Fibroblast of pulmonary artery (primary cell): ENCODE measurements around the gene KSR2.

Source experiments
- DNase-seq: peaks from one replicate; pipeline ENCODE4 v3.0.0-alpha.2; 2010; ENCODE audit warnings: low read depth
- H3K4me3 ChIP-seq: replicated peaks from 2 replicates; pipeline ENCODE4 v1.5.1; 2011; ENCODE audit warnings: low read depth, mild to moderate bottlenecking, control low read depth, low read length, moderate library complexity
- TF ChIP-seq, protein P1 (sequence below): IDR thresholded peaks from 2 replicates; pipeline ENCODE4 v1.5.1; 2011; ENCODE audit warnings: mild to moderate bottlenecking, control low read depth, low read length, inconsistent platforms; ENCODE audit errors: missing control alignments

The KSR2 gene

DNA sequence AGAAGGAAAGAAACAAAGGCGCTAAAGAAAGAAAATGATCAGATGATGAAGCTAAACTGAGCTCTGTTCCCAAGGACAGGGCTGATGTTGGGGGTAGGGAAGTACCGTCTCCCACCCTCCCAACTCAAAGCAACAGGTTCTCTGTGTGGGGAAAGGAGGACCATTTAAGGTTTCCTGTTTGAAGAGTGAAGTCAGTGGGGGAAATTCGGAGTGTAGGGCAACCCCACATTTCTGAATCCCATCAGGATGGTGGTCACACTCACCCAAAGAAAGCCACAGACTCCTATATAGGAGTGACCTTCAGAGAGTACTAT is 131.1 kb downstream of the KSR2 start:
- no peak overlapping the region for H3K4me3 ChIP-seq

DNA sequence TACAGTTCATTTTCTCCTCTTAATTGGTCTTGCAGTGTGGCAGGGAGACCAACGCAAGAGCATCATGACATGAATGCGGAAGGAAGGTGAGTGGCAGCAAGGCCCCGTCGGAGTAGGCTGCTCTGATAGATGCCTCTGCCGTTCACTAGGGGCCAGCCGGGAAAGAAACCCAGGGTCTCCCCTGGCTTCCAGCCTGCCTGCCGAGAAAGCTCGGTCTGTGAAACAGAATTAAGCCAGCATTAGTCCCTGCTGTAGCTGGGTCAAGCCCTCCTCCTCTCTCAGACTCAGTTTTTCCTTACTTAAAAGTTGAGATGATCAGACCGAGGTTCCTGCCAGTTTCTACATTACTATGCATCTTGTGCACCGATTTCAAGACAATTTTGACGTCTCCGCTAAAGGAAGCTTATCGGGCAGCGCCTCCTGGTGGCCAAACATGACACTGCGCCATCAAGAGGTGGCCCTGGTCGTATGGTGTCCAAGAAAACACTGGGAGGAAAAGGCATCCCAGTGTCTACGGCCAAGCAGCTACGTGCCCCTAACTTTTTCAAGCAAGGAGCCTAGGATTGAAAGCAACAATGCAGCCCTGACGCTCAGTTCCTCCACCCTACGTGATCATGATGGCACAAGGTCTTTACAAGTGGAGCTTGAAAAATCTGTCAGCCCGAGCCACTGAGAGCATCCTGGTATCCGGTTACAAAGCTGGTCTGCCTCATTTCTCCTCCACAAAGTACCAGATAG is 131.6 kb downstream of the KSR2 start:
- TF ChIP-seq, protein P1, sequence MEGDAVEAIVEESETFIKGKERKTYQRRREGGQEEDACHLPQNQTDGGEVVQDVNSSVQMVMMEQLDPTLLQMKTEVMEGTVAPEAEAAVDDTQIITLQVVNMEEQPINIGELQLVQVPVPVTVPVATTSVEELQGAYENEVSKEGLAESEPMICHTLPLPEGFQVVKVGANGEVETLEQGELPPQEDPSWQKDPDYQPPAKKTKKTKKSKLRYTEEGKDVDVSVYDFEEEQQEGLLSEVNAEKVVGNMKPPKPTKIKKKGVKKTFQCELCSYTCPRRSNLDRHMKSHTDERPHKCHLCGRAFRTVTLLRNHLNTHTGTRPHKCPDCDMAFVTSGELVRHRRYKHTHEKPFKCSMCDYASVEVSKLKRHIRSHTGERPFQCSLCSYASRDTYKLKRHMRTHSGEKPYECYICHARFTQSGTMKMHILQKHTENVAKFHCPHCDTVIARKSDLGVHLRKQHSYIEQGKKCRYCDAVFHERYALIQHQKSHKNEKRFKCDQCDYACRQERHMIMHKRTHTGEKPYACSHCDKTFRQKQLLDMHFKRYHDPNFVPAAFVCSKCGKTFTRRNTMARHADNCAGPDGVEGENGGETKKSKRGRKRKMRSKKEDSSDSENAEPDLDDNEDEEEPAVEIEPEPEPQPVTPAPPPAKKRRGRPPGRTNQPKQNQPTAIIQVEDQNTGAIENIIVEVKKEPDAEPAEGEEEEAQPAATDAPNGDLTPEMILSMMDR = peak; percentile 91
- no peak overlapping the region for H3K4me3 ChIP-seq
- DNase-seq = peak; percentile 75

More for the DNA sequence above, 131.1 kb downstream of the KSR2 start:
- DNase-seq = no peak
- TF ChIP-seq, protein P1 = no peak

DNA sequence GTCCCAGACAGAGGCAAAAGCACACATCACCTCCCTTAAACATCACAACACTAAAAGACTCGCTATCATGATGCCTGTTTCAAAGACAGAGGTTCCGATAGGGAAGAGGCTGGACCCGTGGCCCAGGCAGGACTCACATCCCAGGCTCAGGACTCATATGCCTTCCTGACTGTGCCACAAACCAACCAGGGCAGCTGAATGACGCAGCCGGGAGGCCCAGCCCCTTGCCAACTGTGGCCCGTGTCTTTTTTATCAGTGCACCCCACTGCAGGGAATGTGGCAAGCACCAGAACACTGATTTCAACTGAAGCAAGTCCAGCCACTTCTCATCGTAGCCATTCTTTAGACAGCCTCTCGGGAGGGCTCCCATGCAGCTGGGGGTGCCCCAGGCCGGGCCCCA is 132.3 kb downstream of the KSR2 start:
- DNase-seq = no peak
- no peak overlapping the region for H3K4me3 ChIP-seq
- TF ChIP-seq, protein P1 = no peak

DNA sequence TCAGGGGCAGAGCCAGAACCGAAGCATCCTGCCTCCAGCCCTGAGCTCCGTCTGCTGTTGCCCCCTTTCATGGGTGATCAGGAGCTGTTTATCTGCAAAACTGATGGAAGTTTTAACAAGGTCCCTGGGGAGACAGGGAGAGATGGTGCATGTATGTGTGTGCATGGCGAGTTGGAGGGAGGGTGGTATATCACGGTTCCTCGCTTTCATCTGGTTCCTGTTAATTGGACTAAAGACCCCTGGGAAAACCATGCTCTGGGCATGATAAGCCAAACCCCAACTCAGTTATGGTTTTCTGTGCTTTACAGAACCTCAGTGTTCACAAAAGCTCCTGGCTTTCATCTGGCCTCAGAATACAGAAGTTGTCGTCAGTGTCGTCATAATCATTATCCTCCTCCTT is 133.6 kb downstream of the KSR2 start:
- TF ChIP-seq, protein P1 = no peak
- H3K4me3 ChIP-seq = no peak overlapping the region
- no peak for DNase-seq

DNA sequence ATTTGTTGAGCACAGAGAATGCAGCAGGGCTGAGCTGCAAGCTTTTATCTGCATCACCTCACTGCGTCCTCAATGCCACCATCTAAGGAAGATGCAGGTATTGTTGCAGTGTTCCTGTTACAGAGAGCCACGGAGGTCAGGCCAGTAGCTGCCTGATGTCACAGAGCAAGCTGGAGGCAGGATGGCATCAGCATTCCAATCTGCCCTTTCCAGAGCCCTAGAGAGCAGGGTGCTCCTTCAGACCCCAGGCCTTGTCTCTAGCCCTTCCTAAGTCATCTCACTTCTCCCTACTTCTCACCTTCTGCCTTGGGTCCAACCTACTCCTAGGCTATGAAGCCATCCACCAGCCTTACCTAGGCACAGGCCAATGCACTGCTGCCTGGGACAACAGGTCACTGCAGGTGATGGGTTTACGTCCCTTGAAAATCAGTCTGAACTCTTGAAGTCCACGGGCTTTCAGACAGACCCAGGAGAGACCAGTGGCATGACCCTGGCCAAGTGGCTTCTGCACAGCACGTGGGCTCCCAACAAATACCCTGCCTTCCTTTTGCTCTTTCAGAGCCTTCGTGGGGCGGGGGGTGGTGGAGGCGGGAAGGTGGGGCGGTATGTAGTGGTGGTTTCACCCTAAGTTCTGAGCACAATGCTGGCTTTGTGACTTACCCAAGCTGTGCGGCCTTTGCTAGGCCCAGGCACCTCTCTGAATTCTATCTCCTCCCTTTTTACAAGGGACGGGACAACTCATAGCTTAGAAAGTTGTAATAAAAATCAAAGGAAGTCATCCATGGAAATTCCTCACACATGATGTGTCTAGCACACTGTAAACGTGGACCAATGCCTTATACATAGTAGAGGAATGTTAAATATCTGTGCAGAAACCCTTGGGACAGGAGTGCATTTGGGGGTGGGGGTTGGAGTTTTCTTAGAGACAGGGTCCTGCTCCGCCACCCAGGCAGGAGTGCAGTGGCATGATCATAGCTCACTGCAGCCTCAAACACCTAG is 136.0 kb downstream of the KSR2 start:
- TF ChIP-seq, protein P1 = no peak
- no peak for DNase-seq
- no peak overlapping the region for H3K4me3 ChIP-seq

DNA sequence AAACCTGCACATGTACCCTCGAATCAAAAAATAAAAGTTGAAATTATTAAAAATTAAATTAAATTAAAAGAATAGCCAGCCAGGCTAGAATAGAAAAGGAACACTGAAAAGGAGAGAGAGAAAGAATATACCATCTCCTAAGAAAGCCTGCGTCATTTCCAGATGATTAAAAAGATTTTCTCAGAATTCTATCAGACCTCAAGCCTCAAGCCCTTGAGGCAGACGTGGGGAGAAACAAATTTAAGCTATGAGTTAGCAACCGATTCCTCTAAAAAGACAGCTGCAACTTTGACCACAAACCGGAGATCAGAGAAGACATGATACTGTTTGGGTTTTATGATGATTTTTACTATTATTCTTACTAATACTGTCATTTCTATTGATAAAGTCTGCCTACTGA is 138.3 kb downstream of the KSR2 start:
- TF ChIP-seq, protein P1 = no peak
- no peak overlapping the region for H3K4me3 ChIP-seq
- DNase-seq = no peak
